MM.1S (cell line): ENCODE results near the gene FAM124A.

ENCODE experiments used
- EZH2 ChIP-seq: fragments of 300-600 bp; sonication (generic); optimal IDR thresholded peaks from 2 replicates; pipeline ENCODE3; 2017; ENCODE audit warnings: low read depth, mild to moderate bottlenecking, antibody characterized with exemption, low read length, mixed read lengths
- EZH2phosphoT487 ChIP-seq: fragments of 300-600 bp; sonication (generic); IDR thresholded peaks from 2 replicates; pipeline ENCODE4 v1.6.1; 2018; ENCODE audit warnings: antibody characterized with exemption, low read length
- TF ChIP-seq, protein P1 (sequence below): fragments of 300-600 bp; sonication (generic); IDR thresholded peaks from 2 replicates; pipeline ENCODE4 v1.5.1; 2016; ENCODE audit warnings: antibody characterized with exemption, low read length, mixed read lengths

- TF ChIP-seq EZH2 (no peak), EZH2phosphoT487 (no peak)
- TF ChIP-seq, protein P1, sequence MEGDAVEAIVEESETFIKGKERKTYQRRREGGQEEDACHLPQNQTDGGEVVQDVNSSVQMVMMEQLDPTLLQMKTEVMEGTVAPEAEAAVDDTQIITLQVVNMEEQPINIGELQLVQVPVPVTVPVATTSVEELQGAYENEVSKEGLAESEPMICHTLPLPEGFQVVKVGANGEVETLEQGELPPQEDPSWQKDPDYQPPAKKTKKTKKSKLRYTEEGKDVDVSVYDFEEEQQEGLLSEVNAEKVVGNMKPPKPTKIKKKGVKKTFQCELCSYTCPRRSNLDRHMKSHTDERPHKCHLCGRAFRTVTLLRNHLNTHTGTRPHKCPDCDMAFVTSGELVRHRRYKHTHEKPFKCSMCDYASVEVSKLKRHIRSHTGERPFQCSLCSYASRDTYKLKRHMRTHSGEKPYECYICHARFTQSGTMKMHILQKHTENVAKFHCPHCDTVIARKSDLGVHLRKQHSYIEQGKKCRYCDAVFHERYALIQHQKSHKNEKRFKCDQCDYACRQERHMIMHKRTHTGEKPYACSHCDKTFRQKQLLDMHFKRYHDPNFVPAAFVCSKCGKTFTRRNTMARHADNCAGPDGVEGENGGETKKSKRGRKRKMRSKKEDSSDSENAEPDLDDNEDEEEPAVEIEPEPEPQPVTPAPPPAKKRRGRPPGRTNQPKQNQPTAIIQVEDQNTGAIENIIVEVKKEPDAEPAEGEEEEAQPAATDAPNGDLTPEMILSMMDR, result no peak
These were observed 13.7 kb downstream of the FAM124A start for GRCh38 chr13:51235756-51236490.
